ENCODE data around the gene EXO5.

Gene EXO5

GRCh38 chr1:40519517-40519916 is 10.9 kb downstream of the EXO5 start:
- peak; percentile 37 for DNase-seq (ENCODE audit: low read depth)
- no peak overlapping the region for H3K4me3 ChIP-seq (ENCODE audit: low read depth, low read length)
- no peak for TF ChIP-seq MYC (IDR thresholded peaks at IDR 0.05; ENCODE audit: low read depth, low read length)
- TF ChIP-seq MAX (IDR thresholded peaks at IDR 0.05; ENCODE audit: low read depth, low read length), result no peak
- no peak for TF ChIP-seq POLR2A (IDR thresholded peaks at IDR 0.05; ENCODE audit: extremely low read depth, insufficient read length)
- TF ChIP-seq CTCF (IDR thresholded peaks at IDR 0.05; ENCODE audit: low read depth, low read length), result no peak

- no peak for TF ChIP-seq CTCF (IDR thresholded peaks at IDR 0.05; ENCODE audit: low read depth, low read length)
- no peak for TF ChIP-seq MAX (IDR thresholded peaks at IDR 0.05; ENCODE audit: low read depth, low read length)
- no peak for TF ChIP-seq MYC (IDR thresholded peaks at IDR 0.05; ENCODE audit: low read depth, low read length)
- no peak for TF ChIP-seq POLR2A (IDR thresholded peaks at IDR 0.05; ENCODE audit: extremely low read depth, insufficient read length)
- H3K4me3 ChIP-seq (ENCODE audit: low read depth, low read length), result peak overlapping the region; percentile 97
- DNase-seq (ENCODE audit: low read depth), result peak; percentile 41
These were observed 22.3 kb downstream of the EXO5 start for GRCh38 chr1:40530735-40531380.

- H3K4me3 ChIP-seq (ENCODE audit: low read depth, low read length), result peak within 1 kb of the TSS; percentile 97
- peak; percentile 97 for DNase-seq (ENCODE audit: low read depth)
- TF ChIP-seq CTCF (IDR thresholded peaks at IDR 0.05; ENCODE audit: low read depth, low read length), result no peak
- TF ChIP-seq MYC (IDR thresholded peaks at IDR 0.05; ENCODE audit: low read depth, low read length), result peak; percentile 29; the same call in 1 of the 2 replicates
- peak; percentile 78 for TF ChIP-seq MAX (IDR thresholded peaks at IDR 0.05; ENCODE audit: low read depth, low read length)
- TF ChIP-seq POLR2A (IDR thresholded peaks at IDR 0.05; ENCODE audit: extremely low read depth, insufficient read length), result peak; percentile 75
These were observed 23.0 kb downstream of the EXO5 start, which contains the start of gene ZNF684 for GRCh38 chr1:40531381-40532061. Gene ZNF684 (plus strand): TSS chr1:40531637. CDS start chr1:40533167, 1,530 bp downstream.

- TF ChIP-seq MAX (IDR thresholded peaks at IDR 0.05; ENCODE audit: low read depth, low read length), result no peak
- no peak for TF ChIP-seq MYC (IDR thresholded peaks at IDR 0.05; ENCODE audit: low read depth, low read length)
- no peak for TF ChIP-seq CTCF (IDR thresholded peaks at IDR 0.05; ENCODE audit: low read depth, low read length)
- TF ChIP-seq POLR2A (IDR thresholded peaks at IDR 0.05; ENCODE audit: extremely low read depth, insufficient read length), result no peak
- DNase-seq (ENCODE audit: low read depth), result no peak
- H3K4me3 ChIP-seq (ENCODE audit: low read depth, low read length), result peak overlapping the region; percentile 97
These were observed 23.5 kb downstream of the EXO5 start for GRCh38 chr1:40532062-40532389.

GRCh38 chr1:40532844-40533424 is 24.4 kb downstream of the EXO5 start:
- peak; percentile 87 for DNase-seq (ENCODE audit: low read depth)
- peak overlapping the region; percentile 97 for H3K4me3 ChIP-seq (ENCODE audit: low read depth, low read length)
- TF ChIP-seq CTCF (IDR thresholded peaks at IDR 0.05; ENCODE audit: low read depth, low read length) (peak; percentile 80), MAX (IDR thresholded peaks at IDR 0.05; ENCODE audit: low read depth, low read length) (peak; percentile 9; the same call in 1 of the 2 replicates), MYC (IDR thresholded peaks at IDR 0.05; ENCODE audit: low read depth, low read length) (no peak; the same call in 1 of the 2 replicates), POLR2A (IDR thresholded peaks at IDR 0.05; ENCODE audit: extremely low read depth, insufficient read length) (no peak)
